SK-N-SH (cell line): ENCODE results near the gene CLEC3A. TPM values are rescaled to one million over a fixed set of nuclear protein-coding genes. Genes with fewer than 3 reads are reported as not detected.

Experiments
- CTCF ChIA-PET: fragments of 300-600, 350-600 bp; formaldehyde crosslinking; extraction: SDS; loops from one replicate; lab custom pipeline; 2021; lab: Yijun Ruan, JAX
- POLR2A ChIA-PET: fragments of 350-600 bp; sonication (Branson Sonifier 250); formaldehyde crosslinking; extraction: SDS; loops from one replicate; lab custom pipeline; 2020; ENCODE audit warnings: antibody characterized with exemption, inconsistent platforms; lab: Yijun Ruan, JAX
- DNase-seq: peaks from one replicate; pipeline ENCODE4 v3.0.0; 2012
- H2AFZ ChIP-seq: fragments of 200-600 bp; sonication (generic); 2 replicates; pipeline ENCODE4 v1.8.1; 2016; ENCODE audit warnings: antibody characterized with exemption, mild to moderate bottlenecking, low read depth
- H3F3A ChIP-seq: fragments of 200-600 bp; sonication (generic); replicated peaks from 2 replicates; pipeline ENCODE3; 2016; ENCODE audit warnings: antibody characterized with exemption, mild to moderate bottlenecking; ENCODE audit not compliant: insufficient read depth
- H3K27ac ChIP-seq, 2 experiments: fragments of 200-500 bp in 1 of 2; fragments of 200-600 bp in 1 of 2; sonication (Bioruptor generic) in 1 of 2; sonication (generic), shearing (Covaris generic) in 1 of 2; 2 replicates each; pipeline versions ENCODE4 v1.5.1 to v1.6.1; 2014 to 2016; ENCODE audit warnings: low read depth in 2 of 2, inconsistent platforms in 1 of 2, low read length in 1 of 2, mild to moderate bottlenecking in 1 of 2, mixed read lengths in 1 of 2
- H3K27me3 ChIP-seq: fragments of 200-600 bp; sonication (generic), shearing (Covaris generic); 2 replicates; pipeline ENCODE4 v1.6.1; 2016; ENCODE audit warnings: mixed run types; ENCODE audit not compliant: insufficient read depth
- H3K36me3 ChIP-seq, 2 experiments: fragments of 200-500 bp in 1 of 2; fragments of 200-600 bp in 1 of 2; sonication (Bioruptor generic) in 1 of 2; sonication (generic) in 1 of 2; replicated peaks in 1 of 2; 2 replicates each; pipeline versions ENCODE3 to v1.5.1; 2014 to 2016; ENCODE audit warnings: low read length in 1 of 2, mild to moderate bottlenecking in 1 of 2; ENCODE audit not compliant: insufficient read depth in 2 of 2, control insufficient read depth in 1 of 2
- H3K4me1 ChIP-seq, 2 experiments: fragments of 200-500 bp in 1 of 2; fragments of 200-600 bp in 1 of 2; sonication (Bioruptor generic) in 1 of 2; sonication (generic), shearing (Covaris generic) in 1 of 2; 2 replicates each; pipeline versions ENCODE4 v1.5.1 to v1.6.1; 2014 to 2016; ENCODE audit warnings: low read depth in 1 of 2, low read length in 1 of 2, mixed run types in 1 of 2; ENCODE audit not compliant: insufficient read depth in 2 of 2, control insufficient read depth in 1 of 2
- H3K4me2 ChIP-seq: fragments of 200-600 bp; sonication (generic), shearing (Covaris generic); 2 replicates; pipeline ENCODE4 v1.6.1; 2017; ENCODE audit warnings: mixed run types
- H3K4me3 ChIP-seq, 2 experiments: fragments of 200-500 bp in 1 of 2; fragments of 200-600 bp in 1 of 2; sonication (Bioruptor generic) in 1 of 2; sonication (generic), shearing (Covaris generic) in 1 of 2; 2 replicates each; pipeline versions ENCODE4 v1.5.1 to v1.8.1; 2014 to 2016; ENCODE audit warnings: low read depth in 2 of 2, inconsistent platforms in 1 of 2, low read length in 1 of 2, mild to moderate bottlenecking in 1 of 2, mixed read lengths in 1 of 2, moderate library complexity in 1 of 2
- H3K79me2 ChIP-seq: fragments of 200-600 bp; sonication (generic); 2 replicates; pipeline ENCODE4 v1.8.1; 2017; ENCODE audit warnings: mild to moderate bottlenecking; ENCODE audit not compliant: insufficient read depth
- H3K9ac ChIP-seq: fragments of 200-600 bp; sonication (generic); 2 replicates; pipeline ENCODE4 v1.6.1; 2017; ENCODE audit warnings: mixed run types
- H3K9me2 ChIP-seq: fragments of 200-600 bp; sonication (generic); 2 replicates; pipeline ENCODE4 v1.6.1; 2017; ENCODE audit warnings: mixed run types
- H3K9me3 ChIP-seq: fragments of 200-600 bp; sonication (generic); 2 replicates; pipeline ENCODE4 v1.6.1; 2017; ENCODE audit warnings: mixed run types, mild to moderate bottlenecking, moderate library complexity
- H4K20me1 ChIP-seq: fragments of 200-600 bp; sonication (generic); 2 replicates; pipeline ENCODE4 v1.6.1; 2017; ENCODE audit warnings: mild to moderate bottlenecking, mixed run types; ENCODE audit not compliant: insufficient read depth
- CHD2 ChIP-seq: fragments of 150-350 bp; IDR thresholded peaks from 2 replicates; pipeline ENCODE4 v1.6.1; 2018; ENCODE audit warnings: low read length; ENCODE audit not compliant: partially characterized antibody
- CTCF ChIP-seq: fragments of 200-600 bp; sonication (generic); IDR thresholded peaks from 2 replicates; pipeline ENCODE4 v1.6.1; 2017; ENCODE audit warnings: antibody characterized with exemption, mild to moderate bottlenecking, moderate library complexity
- ELF1 ChIP-seq: IDR thresholded peaks from 2 replicates; pipeline ENCODE4 v1.4.0; 2012
- EP300 ChIP-seq, 2 experiments: IDR thresholded peaks; 2 replicates each; pipeline versions ENCODE4 v1.4.0 to v1.6.1; 2012; ENCODE audit warnings: borderline replicate concordance in 1 of 2, low read depth in 1 of 2, low read length in 1 of 2
- EZH2phosphoT487 ChIP-seq: fragments of 200-600 bp; sonication (generic); IDR thresholded peaks from 2 replicates; pipeline ENCODE4 v1.6.1; 2017; ENCODE audit warnings: low read depth, mixed run types, mild to moderate bottlenecking, antibody characterized with exemption, moderate library complexity, borderline replicate concordance
- FOSL2 ChIP-seq: IDR thresholded peaks from 2 replicates; pipeline ENCODE4 v1.4.0; 2012; ENCODE audit warnings: low read depth, mild to moderate bottlenecking, moderate library complexity, borderline replicate concordance
- IRF3 ChIP-seq: fragments of 150-350 bp; IDR thresholded peaks from 2 replicates; pipeline ENCODE4 v1.6.1; 2016; ENCODE audit warnings: mild to moderate bottlenecking, low read depth, low read length
- MEF2A ChIP-seq: IDR thresholded peaks from 2 replicates; pipeline ENCODE4 v1.4.0; 2012; ENCODE audit warnings: low read depth, borderline replicate concordance
- PBX3 ChIP-seq: IDR thresholded peaks from 2 replicates; pipeline ENCODE4; 2012
- POLR2AphosphoS5 ChIP-seq: IDR thresholded peaks from 2 replicates; pipeline ENCODE4 v1.6.1; 2012; ENCODE audit warnings: low read depth, low read length
- RAD21 ChIP-seq: IDR thresholded peaks from 2 replicates; pipeline ENCODE4 v1.6.1; 2012; ENCODE audit warnings: mild to moderate bottlenecking, low read length
- RCOR1 ChIP-seq: fragments of 150-350 bp; IDR thresholded peaks from 2 replicates; pipeline ENCODE4 v1.6.1; 2017; ENCODE audit warnings: antibody characterized with exemption, low read length
- RFX5 ChIP-seq: IDR thresholded peaks from 2 replicates; pipeline ENCODE4 v1.6.1; 2012; ENCODE audit warnings: mild to moderate bottlenecking, improper control_type of control experiment, low read length
- SMC3 ChIP-seq: IDR thresholded peaks from 2 replicates; pipeline ENCODE4 v1.6.1; 2012; ENCODE audit warnings: low read depth, low read length, improper control_type of control experiment
- TCF12 ChIP-seq: IDR thresholded peaks from 2 replicates; pipeline ENCODE4 v1.4.0; 2012
- TEAD4 ChIP-seq: IDR thresholded peaks from 2 replicates; pipeline ENCODE4 v1.4.0; 2012; ENCODE audit warnings: mild to moderate bottlenecking, borderline replicate concordance; ENCODE audit not compliant: insufficient read depth
- USF1 ChIP-seq: IDR thresholded peaks from 2 replicates; pipeline ENCODE4 v1.4.0; 2012; ENCODE audit warnings: low read depth, borderline replicate concordance
- USF2 ChIP-seq: fragments of 150-350 bp; IDR thresholded peaks from 2 replicates; pipeline ENCODE4 v1.6.1; 2017; ENCODE audit warnings: antibody characterized with exemption, low read length, low read depth, borderline replicate concordance
- WGBS: methylation state at CpG from one replicate; pipeline ENCODE4 v1.1.6; 2017; ENCODE audit warnings: low lambda C conversion rate; 5-methylcytosine and 5-hydroxymethylcytosine counted together
- polyA plus RNA-seq, 3 experiments: library from polyadenylated mRNA; depleted of rRNA; stranded (reverse); fragments of >200 nt; gene quantifications; 2 replicates each; pipeline ENCODE4 v1.2.3, GENCODE V29; 2012
- TF ChIP-seq, protein P1 (sequence below): IDR thresholded peaks from 2 replicates; pipeline ENCODE4 v1.4.0; 2012; ENCODE audit warnings: low read depth

The CLEC3A gene
- polyA plus RNA-seq, 1 of the 3 experiments (the other 2 are of a cell fraction): 0.03 TPM

DNA sequence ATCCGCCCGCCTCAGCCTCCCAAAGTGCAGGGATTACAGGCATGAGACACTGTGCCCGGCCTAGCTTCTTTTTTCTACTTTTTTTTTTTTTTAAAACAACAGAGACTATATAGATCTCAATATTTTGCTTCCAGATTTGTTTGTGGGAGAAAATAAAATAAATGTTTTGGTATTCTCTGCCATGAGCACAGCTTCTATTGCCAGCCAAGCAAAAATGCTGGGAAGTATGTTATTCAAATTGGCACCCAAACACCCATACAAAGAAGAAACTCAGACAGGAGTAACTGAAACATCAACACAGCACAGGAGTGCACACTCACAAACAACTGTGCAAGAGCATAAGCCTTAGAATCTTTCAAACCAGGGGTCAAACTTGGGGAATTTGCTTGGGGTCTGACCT, 37.2 kb upstream of the CLEC3A start:
- Histone ChIP-seq H4K20me1 (no peaks in the 10 kb centered on the region), H3K27ac (no peak overlapping the region), H3K9me3 (no peaks in the 10 kb centered on the region), H3F3A (no peaks in the 10 kb centered on the region), H3K79me2 (no peaks in the 10 kb centered on the region), H3K4me1 (peaks cover 0 to 2% of the 10 kb centered on the region in 2 experiments; a peak in 1 of 4 replicates), H3K27me3 (no peaks in the 10 kb centered on the region), H2AFZ (no peak overlapping the region), H3K9ac (no peak overlapping the region), H3K4me3 (no peak overlapping the region), H3K36me3 (no peaks in the 10 kb centered on the region), H3K4me2 (no peak overlapping the region), H3K9me2 (no peaks in the 10 kb centered on the region)
- no peak for DNase-seq
- no peak for TF ChIP-seq CTCF
- TF ChIP-seq, protein P1, sequence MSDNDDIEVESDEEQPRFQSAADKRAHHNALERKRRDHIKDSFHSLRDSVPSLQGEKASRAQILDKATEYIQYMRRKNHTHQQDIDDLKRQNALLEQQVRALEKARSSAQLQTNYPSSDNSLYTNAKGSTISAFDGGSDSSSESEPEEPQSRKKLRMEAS: no peak
- no peak for TF ChIP-seq ELF1
- TF ChIP-seq CHD2: no peak
- TF ChIP-seq EZH2phosphoT487: no peak
- TF ChIP-seq MEF2A: no peak
- TF ChIP-seq RAD21: no peak
- no peak for TF ChIP-seq POLR2AphosphoS5
- no peak for TF ChIP-seq TEAD4
- no peak for TF ChIP-seq USF2
- TF ChIP-seq PBX3: no peak
- TF ChIP-seq SMC3: no peak
- no peak for TF ChIP-seq USF1
- TF ChIP-seq RFX5: no peak
- no peak for TF ChIP-seq TCF12
- no peak for TF ChIP-seq FOSL2
- no peak for TF ChIP-seq RCOR1
- no peak for TF ChIP-seq IRF3
- no peak for TF ChIP-seq EP300 (IDR thresholded peaks at IDR 0.05; ENCODE audit: borderline replicate concordance in 1 of 2, low read depth in 1 of 2, low read length in 1 of 2)
- 84% methylated on average over 3 of the region's 3 CpGs for WGBS
- ChIA-PET CTCF (interaction anchor here (0.8 kb wide), 1 partner anchor 18 kb away, joined by 3 read pairs; no protein-coding TSS in a partner anchor), POLR2A (no interaction called here)
